Putamen (tissue), 1 donor: ENCODE data around the gene WT1.
"Not testable (repeated sequence)": the region's sequence is repeated elsewhere in the genome, so short reads cannot be mapped to it uniquely, and the experiment has no call there.

Experiments
- DNase-seq: peaks from one replicate; pipeline ENCODE4 v3.0.0-alpha.2; 2016; ENCODE audit warnings: low spot score

Gene WT1

DNA sequence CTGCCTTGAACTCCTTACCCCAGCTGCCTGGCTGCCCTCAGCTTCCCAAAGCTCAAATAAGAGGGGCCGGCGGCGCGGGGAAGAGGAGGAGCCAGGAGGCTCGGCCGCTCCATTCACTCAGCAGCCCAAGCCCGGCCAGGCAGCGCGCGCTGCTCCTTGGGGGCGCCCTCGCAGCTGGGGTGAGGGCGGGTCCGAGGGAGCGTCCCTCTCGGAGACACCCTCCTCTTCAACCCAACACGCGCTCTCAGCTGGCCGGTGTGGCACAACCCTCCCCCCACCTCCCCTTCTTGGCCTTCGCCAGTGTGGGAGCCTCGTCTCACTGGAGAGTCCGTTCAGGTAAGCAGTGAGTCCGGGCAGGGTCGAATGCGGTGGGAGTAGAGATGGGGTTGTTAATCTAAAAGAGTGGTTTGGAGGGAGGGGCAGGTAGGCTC, at the start of gene WT1:
WT1 (minus strand) TSS at position 29 of the 431 bp plus-strand sequence.
- DNase-seq = no peak

DNA sequence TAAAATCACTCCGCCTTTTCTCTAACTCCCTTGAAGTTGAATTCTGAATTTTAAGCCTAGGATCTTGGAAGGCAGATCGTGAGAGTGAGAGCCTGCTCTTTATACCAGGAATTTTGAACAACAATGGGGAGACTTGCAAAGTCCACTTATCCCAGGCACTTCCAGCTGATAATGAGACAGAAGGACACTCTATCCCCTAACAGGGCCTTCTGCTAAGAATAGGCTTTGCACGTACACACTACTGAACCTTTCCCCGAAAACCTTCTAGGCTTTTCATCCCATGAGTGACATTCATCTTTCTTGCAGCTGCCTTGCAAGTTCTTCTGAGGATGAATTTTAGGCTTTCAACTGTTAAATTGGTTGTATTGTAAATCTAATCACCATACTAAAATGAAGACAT, 44.0 kb upstream of the WT1 start:
- DNase-seq = no peak

- no peak for DNase-seq
These were observed 43.0 kb upstream of the WT1 start for GRCh38 chr11:32478277-32478731.

DNA sequence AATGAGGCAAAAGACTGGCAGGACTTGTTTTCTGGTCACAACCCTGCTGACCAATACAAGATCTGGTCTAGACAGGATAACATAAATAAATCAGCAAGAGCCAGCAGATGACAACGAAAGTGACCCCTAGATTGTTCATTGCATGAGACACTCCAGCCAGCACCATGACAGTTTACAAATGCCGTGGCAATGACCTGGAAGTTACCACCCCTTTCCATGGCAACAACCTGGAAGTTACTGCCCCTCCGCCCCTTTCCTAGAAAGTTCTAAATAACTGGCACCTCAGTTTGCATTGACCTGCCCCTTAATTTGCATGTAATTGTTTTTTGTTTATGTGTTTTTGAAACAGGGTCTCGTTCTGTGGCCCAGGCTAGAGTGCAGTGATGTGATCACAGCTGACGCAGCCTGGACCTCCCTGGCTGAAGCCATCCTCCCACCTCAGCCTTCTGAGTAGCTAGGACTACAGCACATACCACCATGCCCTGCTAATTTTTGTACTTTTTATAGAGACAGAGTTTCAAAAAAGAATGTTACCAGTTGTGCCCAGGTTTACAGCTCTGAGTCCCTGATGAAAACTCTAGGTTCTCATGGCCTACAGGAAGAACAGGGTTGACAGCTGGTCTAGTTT, 38.1 kb upstream of the WT1 start:
- DNase-seq = no peak

DNA sequence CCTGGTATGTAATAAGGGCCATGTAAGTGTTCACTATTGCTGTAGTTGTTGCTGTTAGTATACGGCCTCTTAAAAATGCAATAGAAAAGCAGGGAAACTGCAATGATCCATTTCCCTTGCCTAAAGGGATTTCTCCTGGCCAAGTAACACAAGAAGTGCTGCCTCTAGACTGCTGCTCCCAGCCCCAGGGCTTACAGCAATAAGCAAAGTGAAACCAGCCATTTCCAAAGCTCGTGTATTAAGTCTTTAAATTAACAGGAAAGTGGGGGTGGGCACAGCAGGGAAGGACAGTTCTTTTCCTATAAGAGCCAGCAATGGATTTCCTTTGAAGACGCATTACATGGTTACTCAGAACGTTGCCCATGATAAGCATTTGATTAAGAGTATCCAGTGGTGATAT, 36.9 kb upstream of the WT1 start:
- DNase-seq = no peak

GRCh38 chr11:32471544-32471943, 36.2 kb upstream of the WT1 start:
- not testable (repeated sequence) for DNase-seq

DNA sequence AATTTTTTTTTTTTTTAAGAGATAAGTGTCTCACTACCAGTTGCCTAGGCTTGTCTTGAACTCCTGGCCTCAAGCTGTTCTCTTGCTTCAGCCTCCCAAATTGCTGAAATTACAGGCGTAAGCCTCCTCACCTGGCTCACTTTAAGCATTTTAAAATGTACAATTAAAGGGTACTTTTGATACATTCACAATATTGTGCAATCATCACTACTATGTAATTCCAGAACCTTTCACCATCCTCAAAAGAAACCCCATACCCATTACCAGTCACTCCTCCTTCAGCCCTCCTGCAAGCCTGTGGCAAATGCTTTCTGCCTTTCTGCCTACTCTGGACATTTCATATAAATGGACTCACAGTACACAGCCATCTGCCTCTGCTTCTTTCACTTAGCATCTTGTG, 34.5 kb upstream of the WT1 start:
- DNase-seq = no peak

DNA sequence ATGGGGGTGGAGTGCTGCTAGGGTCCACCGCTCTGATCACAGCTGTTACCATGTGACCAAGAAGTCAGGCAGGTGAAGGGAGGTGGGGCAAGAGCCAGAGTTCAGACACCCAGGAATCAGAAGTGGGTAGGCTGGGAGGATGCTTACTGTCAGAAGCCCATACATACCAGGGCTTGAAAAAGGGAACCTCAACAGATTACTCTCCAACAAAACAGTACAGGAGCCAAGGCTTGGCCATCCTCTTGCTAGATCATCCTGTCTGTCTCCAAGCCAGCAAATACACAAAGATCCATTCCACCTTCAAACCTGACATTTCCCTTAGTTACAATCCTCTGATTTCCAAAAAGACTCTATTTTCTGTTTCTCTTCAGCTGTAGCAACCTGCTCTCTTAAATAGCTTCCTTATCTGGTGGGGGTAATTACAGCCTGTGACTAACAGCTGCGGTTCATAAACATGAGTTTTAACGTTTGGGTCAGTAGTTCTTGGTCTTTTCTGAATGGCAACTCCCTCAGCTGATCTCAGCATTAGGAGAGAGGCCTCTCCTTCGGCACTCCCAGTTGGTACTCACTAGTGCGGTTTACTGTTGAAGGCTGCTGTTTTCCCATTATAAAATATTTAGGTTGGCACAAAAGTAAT, 31.1 kb upstream of the WT1 start:
- DNase-seq = no peak

- DNase-seq = no peak
These were observed 28.7 kb upstream of the WT1 start for GRCh38 chr11:32464078-32464477.

DNA sequence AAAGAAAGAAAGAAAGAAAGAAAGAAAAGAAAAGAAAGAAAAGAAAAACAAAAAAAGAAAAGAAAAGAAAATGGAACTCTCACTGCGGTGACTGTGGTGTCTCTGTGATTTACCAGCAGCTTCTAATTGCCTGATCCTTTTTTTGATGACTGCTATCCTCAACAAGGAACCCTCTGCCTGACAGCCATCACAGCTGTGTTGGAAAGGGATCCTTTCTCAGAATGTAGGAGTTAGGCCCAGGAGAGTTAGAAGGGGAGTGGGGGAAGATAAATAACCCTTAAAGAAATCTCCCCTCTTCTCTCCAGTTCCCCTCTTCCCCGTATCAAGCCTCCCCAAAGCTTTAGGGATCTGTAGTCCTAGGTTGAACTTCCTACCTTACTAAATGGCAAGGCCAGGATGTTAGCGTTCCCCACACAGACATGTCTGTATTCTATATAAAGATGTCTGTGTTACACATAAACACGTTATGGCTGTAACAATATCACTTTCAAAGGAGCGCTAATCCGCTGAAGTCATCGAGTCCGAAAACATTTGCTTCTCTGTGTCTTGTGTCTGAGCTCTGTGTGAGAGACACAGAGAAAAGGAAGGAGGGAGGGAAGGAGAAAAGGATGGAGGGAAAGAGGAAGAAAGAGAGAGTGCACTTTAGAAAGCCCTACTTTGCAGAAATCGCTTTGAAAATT, 26.8 kb upstream of the WT1 start:
- no peak for DNase-seq

DNA sequence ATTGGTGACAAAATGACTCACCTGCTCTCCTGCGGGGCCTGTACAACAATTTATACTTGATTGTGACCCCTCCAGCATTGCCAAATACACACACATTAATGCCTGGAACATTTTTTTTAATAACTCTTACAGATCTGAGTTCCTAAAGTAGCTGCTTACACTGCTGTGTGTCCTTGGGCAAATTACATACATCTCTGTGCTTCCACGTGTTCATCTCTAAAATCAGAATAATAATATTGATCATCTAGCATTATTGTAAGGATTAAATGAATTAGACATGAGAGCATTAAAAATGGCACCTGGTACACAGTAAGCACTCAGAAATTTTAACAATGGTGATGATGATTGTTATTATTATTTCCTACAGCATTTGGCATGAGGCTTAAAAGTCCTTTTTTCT, 21.5 kb upstream of the WT1 start:
- DNase-seq = no peak

- no peak for DNase-seq
These were observed 19.7 kb upstream of the WT1 start for GRCh38 chr11:32454993-32455392.

- no peak for DNase-seq
These were observed 16.5 kb upstream of the WT1 start for GRCh38 chr11:32451808-32452207.

GRCh38 chr11:32450372-32450771, 15.0 kb upstream of the WT1 start:
- DNase-seq = no peak

GRCh38 chr11:32448232-32448631, 12.9 kb upstream of the WT1 start:
- DNase-seq = no peak

DNA sequence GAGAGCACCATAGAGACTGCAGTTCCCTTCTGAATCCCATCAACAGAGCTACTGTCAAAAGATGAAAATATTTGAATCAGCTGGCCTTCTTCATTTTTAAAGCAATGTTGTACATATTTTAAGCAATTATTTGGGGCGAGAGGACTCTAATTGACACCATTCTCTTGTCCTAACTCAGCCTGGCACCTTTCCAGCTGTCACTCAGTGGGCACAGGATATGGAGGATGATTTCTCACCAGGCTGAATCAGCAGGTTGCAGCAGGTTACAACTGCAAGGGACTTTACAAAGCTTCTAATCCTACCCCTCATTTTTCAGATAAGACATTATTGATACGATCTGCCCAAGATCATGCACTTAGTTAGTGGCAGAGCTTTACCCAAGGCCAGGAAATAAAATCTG, 11.9 kb upstream of the WT1 start:
- no peak for DNase-seq

- DNase-seq = no peak
These were observed 10.9 kb upstream of the WT1 start for GRCh38 chr11:32446227-32446626.

- DNase-seq = no peak
These were observed 8.8 kb upstream of the WT1 start for GRCh38 chr11:32444186-32444585.

DNA sequence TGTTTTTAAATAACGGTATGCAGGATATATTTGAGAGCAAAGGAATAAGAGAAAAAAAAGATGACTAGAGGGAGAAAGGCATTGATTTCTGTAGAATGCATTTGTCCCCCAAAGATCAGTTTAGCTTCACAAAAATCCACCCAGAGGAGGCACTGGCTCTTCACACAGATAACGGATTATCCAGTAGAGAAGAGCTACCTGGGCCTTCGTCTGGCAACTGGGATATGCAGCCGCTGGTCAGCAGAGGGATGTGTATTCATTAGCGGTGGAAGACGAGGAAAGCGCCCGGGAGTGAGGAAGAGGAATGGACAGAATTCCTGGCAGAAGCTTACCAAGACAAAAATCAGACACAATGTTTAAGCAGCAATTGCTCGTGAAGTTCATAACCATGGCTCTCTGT, 5.6 kb upstream of the WT1 start:
- no peak for DNase-seq

DNA sequence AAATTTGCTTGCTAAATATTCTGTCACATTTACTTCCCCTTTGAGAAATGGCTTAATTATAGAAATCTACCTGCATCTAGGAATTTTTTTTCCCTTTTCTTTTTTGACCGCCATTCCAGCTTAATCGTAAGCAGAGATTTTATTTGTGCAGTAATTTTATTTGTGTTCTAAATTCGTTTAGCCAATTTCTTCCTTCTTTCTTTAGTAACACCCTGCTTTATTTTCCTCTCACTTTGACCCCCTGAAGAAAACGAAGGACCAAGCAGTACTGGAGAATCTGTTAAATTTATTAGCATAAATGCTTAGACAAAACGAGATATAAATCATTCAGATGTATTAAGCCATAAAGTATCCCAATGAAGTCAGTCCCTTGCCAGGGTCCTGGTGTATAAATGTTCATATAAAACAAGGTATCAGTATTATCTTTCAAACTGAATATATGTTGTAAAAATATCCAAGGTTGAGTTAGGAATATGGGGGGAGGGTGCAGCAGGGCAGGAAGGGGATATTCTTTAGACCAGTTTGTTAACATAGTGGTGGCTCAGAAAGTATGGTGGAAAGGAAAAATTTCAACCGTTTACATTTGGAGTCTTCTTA, 5.1 kb upstream of the WT1 start:
- no peak for DNase-seq

GRCh38 chr11:32439501-32440210, 4.3 kb upstream of the WT1 start:
- DNase-seq = no peak

DNA sequence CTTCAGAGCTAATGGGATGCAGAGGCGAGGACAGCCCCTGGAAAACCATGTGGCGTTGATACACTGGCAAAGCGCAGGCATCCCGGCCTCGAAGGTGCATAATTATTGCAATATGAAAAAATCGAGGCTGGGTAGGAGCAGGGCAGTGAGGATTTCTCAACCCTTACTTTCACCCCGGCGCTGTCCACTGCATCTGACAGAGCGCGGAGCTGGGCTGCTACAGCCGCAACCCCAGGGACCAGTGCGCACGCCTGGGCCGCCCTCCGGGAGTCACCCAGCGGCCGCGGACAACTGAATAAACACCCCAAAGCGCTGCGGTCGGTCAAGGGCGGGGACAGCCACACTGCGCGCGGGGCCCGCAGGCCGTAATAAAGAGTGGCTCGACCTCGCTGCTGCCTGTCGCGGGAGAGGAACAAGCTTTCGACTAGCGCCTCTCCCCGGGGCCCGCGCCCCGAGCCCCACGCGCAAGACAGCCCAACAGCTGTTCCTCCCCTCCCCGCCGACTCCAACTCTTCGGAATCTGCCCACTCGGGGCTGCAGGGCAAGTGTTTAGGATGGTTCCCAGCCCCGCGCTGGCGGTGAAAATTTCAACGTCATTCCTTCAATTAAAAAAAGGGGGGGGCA, 3.6 kb upstream of the WT1 start:
- no peak for DNase-seq
